Activated CD4-positive, alpha-beta T cell treated with anti-CD3 and anti-CD28 coated beads, Interleukin-2, Interleukin-6, amounts not matched to agents 100 ng/mL and 50 ng/mL, durations not matched to agents 16 hours and 8 hours (primary cell): ENCODE data around the gene PDGFD.

Source experiments
- DNase-seq: peaks from one replicate; pipeline ENCODE4 v3.0.0-alpha.2; 2020

Gene PDGFD

DNA sequence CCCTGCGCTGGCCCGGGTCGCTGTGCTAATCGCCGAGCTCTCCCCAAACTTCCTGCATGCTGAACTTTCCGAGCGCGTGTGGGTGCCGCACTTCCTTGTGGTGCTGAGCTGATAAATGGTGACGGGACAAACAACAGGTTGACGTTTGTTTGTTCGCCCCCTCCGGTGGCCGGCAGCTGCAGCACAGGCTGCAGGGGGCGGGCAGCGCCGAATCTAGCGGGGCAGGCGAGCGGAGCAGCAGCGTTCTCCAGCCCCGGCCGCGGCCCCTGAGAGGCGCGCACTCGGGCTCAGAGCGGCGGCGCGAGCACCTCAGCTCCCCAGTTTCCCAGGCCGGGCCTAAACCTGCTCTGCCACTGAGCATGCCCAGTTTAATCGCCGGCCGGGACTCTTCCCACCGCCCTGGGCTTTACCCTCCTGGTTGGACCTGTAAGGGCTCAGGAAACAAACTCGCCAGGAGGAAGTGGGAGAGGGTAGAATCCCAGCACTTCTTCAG, at the start of gene PDGFD:
PDGFD (minus strand) TSS at position 120 of the 493 bp plus-strand sequence.
- DNase-seq, result peak; percentile 42

GRCh38 chr11:104206936-104207335, 43.0 kb upstream of the PDGFD start:
- DNase-seq, result no peak

DNA sequence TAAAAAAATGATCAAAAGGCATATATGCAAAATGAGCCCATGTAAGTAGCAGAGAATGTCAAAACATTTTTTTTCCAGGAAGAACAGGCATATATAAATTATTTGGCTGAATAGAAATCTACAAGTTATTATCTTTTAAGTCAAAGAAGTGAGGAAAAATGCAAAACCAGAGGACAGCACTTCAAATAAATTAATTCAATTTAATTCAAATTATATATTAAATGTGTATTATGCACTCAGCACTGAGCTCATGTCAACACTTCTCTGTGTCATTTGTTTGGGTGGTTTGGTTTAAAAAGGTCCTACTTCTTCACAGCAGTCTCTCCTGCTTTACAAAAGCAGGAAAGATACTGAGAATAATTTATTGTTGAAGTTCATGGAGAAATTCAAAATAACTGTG, 41.9 kb upstream of the PDGFD start:
- DNase-seq, result no peak

GRCh38 chr11:104200688-104201087, 36.7 kb upstream of the PDGFD start:
- DNase-seq, result no peak

- no peak for DNase-seq
These were observed 35.1 kb upstream of the PDGFD start for GRCh38 chr11:104199053-104199452.

- no peak for DNase-seq
These were observed 34.6 kb upstream of the PDGFD start for GRCh38 chr11:104198576-104198975.

DNA sequence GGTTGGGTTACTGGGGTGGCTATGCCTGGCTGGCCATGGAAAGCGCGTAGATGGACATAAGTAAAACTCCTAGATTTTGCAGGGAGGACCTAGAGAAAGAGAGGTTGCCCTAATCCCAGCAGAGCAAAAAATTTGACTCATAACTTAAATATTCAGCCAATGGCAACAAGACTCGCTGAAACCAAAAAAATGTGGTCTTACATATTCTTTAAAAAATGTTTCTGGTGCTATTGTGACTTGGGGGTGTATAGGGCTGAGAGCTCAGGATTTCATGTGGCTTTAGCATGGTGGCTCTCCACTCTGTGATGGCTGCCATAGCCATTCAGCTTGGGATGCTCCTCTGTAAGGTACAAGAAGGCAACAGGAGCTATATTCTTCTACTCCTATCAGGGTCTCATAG, 27.2 kb upstream of the PDGFD start:
- no peak for DNase-seq

- DNase-seq, result no peak
These were observed 19.6 kb upstream of the PDGFD start for GRCh38 chr11:104183593-104183992.

GRCh38 chr11:104175769-104176168, 11.8 kb upstream of the PDGFD start:
- no peak for DNase-seq

GRCh38 chr11:104169091-104169490, 5.1 kb upstream of the PDGFD start:
- no peak for DNase-seq

GRCh38 chr11:104165014-104165413, 1.1 kb upstream of the PDGFD start:
- no peak for DNase-seq

GRCh38 chr11:104163100-104164027, 583 bp downstream of the PDGFD start:
- no peak for DNase-seq

- DNase-seq, result no peak
These were observed 2.0 kb downstream of the PDGFD start for GRCh38 chr11:104161751-104162450.

- no peak for DNase-seq
These were observed 4.6 kb downstream of the PDGFD start for GRCh38 chr11:104159356-104159755.

- DNase-seq, result no peak
These were observed 8.6 kb downstream of the PDGFD start for GRCh38 chr11:104155375-104155774.

DNA sequence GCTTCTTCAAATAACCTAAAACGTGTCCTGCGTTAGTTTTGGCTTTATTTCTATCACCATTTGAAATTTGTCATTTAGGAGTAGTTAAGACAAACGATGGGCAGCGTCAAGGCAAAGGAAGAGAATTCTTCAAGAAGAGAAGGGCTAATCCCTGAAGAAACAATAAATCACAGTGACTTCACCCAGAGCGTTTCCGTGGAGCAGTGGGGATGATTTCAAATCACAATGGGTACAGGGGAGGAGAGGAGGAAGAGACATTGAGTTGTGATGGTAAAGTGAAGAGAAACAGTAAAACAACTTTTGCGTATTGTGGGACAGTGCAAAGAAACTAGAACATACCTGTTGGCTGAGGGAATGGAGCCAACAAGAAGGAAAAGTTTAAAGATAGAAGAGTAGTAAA, 9.7 kb downstream of the PDGFD start:
- DNase-seq, result no peak

DNA sequence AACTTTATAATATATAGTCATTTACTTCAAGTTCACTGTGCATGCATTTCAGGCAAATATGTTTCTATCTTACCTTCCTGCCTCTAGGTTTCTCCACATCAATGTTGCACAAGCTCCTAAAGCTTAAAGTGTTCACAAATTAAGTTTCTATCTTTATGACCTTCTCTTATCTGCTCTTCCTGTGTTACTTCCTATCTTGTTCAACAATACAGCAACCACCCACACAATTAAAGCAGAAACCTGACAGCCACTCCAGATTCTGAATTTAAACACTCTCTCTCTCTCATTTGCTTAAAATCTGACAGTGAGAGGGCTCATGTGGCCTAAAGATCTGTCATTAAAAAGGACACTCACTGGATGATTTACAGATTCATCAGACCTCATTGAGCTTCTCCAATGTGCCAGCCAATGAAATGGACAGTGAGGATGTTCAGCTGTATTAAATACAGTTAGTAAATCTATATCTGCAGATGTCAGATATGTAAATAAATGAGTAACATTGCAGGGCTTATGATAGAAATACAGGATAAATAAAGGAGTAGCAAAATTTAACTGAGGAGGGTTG, 10.9 kb downstream of the PDGFD start:
- no peak for DNase-seq

GRCh38 chr11:104151404-104152204, 12.3 kb downstream of the PDGFD start:
- DNase-seq, result no peak

GRCh38 chr11:104148706-104149105, 15.2 kb downstream of the PDGFD start:
- no peak for DNase-seq

GRCh38 chr11:104148074-104148473, 15.9 kb downstream of the PDGFD start:
- no peak for DNase-seq

GRCh38 chr11:104146943-104147342, 17.0 kb downstream of the PDGFD start:
- no peak for DNase-seq

DNA sequence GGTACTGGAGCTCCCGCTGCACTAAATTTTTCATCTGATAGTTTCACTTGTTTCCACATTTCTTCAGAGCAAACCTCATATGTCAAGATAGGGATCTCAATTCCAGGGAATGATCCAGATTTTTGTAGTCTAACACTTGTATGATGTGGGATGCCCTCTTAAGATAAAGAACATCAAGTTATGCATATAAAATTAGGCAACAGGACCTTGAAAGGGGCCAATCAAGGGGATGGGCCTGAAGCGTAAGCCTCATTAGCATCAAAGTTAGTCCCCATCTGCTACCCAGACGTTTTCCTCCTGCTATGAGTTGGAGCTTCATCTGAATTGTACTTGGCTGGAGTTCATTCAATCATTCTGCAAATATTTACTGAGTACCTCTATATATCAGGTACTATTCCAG, 17.5 kb downstream of the PDGFD start:
- no peak for DNase-seq

DNA sequence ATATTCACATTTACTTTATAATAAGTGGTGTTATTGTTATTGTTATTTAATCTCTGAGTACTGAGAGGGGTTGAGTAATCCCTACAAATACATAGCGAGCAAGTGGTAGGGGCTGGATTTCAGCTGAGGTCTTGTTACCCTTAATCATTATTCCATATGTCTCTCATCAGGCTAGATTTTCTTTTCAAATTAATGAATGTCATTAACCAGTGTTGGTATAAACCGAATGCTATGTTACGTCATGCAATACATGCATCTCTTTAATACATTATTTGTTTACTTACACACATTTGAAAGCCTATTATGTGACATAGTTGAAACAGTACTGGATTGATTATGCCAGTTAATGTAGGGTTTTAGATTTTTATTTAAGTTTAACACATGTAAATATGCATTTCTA, 18.9 kb downstream of the PDGFD start:
- DNase-seq, result no peak
